Measurements from ENCODE around the gene ALG3.

ALG3 gene

GRCh38 chr3:184227481-184227935 lies 21.3 kb downstream of the ALG3 start:
- peak; percentile 84 for TF ChIP-seq CTCF (IDR thresholded peaks at IDR 0.05; ENCODE audit: low read depth, low read length, missing control alignments)
- no peak overlapping the region for H3K4me3 ChIP-seq (ENCODE audit: low read depth, low read length)
- in situ Hi-C loops (cut with HindIII; ENCODE audit: low sequenced_read_pairs) = loop anchor here (25.0 kb wide), 1 partner anchor 340 kb away; the partner anchor contains the start of gene PARL
- DNase-seq (ENCODE audit: low read depth) = no peak

GRCh38 chr3:184223946-184224345 lies 24.8 kb downstream of the ALG3 start:
- DNase-seq (ENCODE audit: low read depth) = no peak
- TF ChIP-seq CTCF (IDR thresholded peaks at IDR 0.05; ENCODE audit: low read depth, low read length, missing control alignments) = no peak
- in situ Hi-C loops (cut with HindIII; ENCODE audit: low sequenced_read_pairs) = no loop called here
- no peak overlapping the region for H3K4me3 ChIP-seq (ENCODE audit: low read depth, low read length)

- TF ChIP-seq CTCF (IDR thresholded peaks at IDR 0.05; ENCODE audit: low read depth, low read length, missing control alignments) = no peak
- DNase-seq (ENCODE audit: low read depth) = no peak
- in situ Hi-C loops (cut with HindIII; ENCODE audit: low sequenced_read_pairs) = no loop called here
- no peak overlapping the region for H3K4me3 ChIP-seq (ENCODE audit: low read depth, low read length)
These were observed 26.2 kb downstream of the ALG3 start for GRCh38 chr3:184222521-184222920.

GRCh38 chr3:184218814-184219213 lies 29.9 kb downstream of the ALG3 start:
- H3K4me3 ChIP-seq (ENCODE audit: low read depth, low read length) = no peak overlapping the region
- no peak for DNase-seq (ENCODE audit: low read depth)
- in situ Hi-C loops (cut with HindIII; ENCODE audit: low sequenced_read_pairs) = no loop called here
- TF ChIP-seq CTCF (IDR thresholded peaks at IDR 0.05; ENCODE audit: low read depth, low read length, missing control alignments) = no peak

- DNase-seq (ENCODE audit: low read depth) = no peak
- H3K4me3 ChIP-seq (ENCODE audit: low read depth, low read length) = no peak overlapping the region
- no peak for TF ChIP-seq CTCF (IDR thresholded peaks at IDR 0.05; ENCODE audit: low read depth, low read length, missing control alignments)
- in situ Hi-C loops (cut with HindIII; ENCODE audit: low sequenced_read_pairs) = no loop called here
These were observed 37.0 kb downstream of the ALG3 start for GRCh38 chr3:184211718-184212117.

GRCh38 chr3:184211297-184211696 lies 37.5 kb downstream of the ALG3 start:
- no peak overlapping the region for H3K4me3 ChIP-seq (ENCODE audit: low read depth, low read length)
- in situ Hi-C loops (cut with HindIII; ENCODE audit: low sequenced_read_pairs) = no loop called here
- no peak for TF ChIP-seq CTCF (IDR thresholded peaks at IDR 0.05; ENCODE audit: low read depth, low read length, missing control alignments)
- DNase-seq (ENCODE audit: low read depth) = no peak
